Pons (tissue), 1 donor: ENCODE data around the gene LRRK1.

Source experiments
- DNase-seq: peaks from one replicate; pipeline ENCODE4 v3.0.0-alpha.2; 2016; ENCODE audit warnings: low spot score

The LRRK1 gene

GRCh38 chr15:100972975-100973350 lies 53.8 kb downstream of the LRRK1 start:
- DNase-seq: no peak

- DNase-seq: no peak
Observed at GRCh38 chr15:100973351-100974111, 54.4 kb downstream of the LRRK1 start.

- no peak for DNase-seq
Observed at GRCh38 chr15:100975043-100975442, 55.9 kb downstream of the LRRK1 start.

GRCh38 chr15:100980410-100981046 lies 61.4 kb downstream of the LRRK1 start:
- DNase-seq: no peak

- DNase-seq: no peak
Observed at GRCh38 chr15:100981086-100981485, 61.9 kb downstream of the LRRK1 start.

- DNase-seq: no peak
Observed at GRCh38 chr15:100983221-100983620, 64.1 kb downstream of the LRRK1 start.

GRCh38 chr15:100985401-100985800 lies 66.2 kb downstream of the LRRK1 start:
- no peak for DNase-seq

- DNase-seq: no peak
Observed at GRCh38 chr15:100986158-100986896, 67.2 kb downstream of the LRRK1 start.

- DNase-seq: no peak
Observed at GRCh38 chr15:100987143-100987542, 68.0 kb downstream of the LRRK1 start.

GRCh38 chr15:100988297-100988696 lies 69.1 kb downstream of the LRRK1 start:
- DNase-seq: no peak

GRCh38 chr15:100988857-100989256 lies 69.7 kb downstream of the LRRK1 start:
- no peak for DNase-seq

- no peak for DNase-seq
Observed at GRCh38 chr15:100994597-100995446, 75.7 kb downstream of the LRRK1 start.

GRCh38 chr15:100995471-100996430 lies 76.6 kb downstream of the LRRK1 start:
- DNase-seq: no peak

- DNase-seq: no peak
Observed at GRCh38 chr15:100997442-100997841, 78.3 kb downstream of the LRRK1 start.

- no peak for DNase-seq
Observed at GRCh38 chr15:100998630-100999029, 79.5 kb downstream of the LRRK1 start.

- no peak for DNase-seq
Observed at GRCh38 chr15:100999369-100999768, 80.2 kb downstream of the LRRK1 start.

GRCh38 chr15:101000271-101000681 lies 81.1 kb downstream of the LRRK1 start:
- DNase-seq: no peak

- no peak for DNase-seq
Observed at GRCh38 chr15:101001056-101001455, 81.9 kb downstream of the LRRK1 start.

- DNase-seq: no peak
Observed at GRCh38 chr15:101001796-101002195, 82.6 kb downstream of the LRRK1 start.

- DNase-seq: peak; percentile 58
Observed at GRCh38 chr15:101003081-101003480, 83.9 kb downstream of the LRRK1 start.

GRCh38 chr15:101003706-101004105 lies 84.5 kb downstream of the LRRK1 start:
- DNase-seq: no peak
